ENCODE measurements around the gene EFNA5. TPM values are rescaled to one million over a fixed set of nuclear protein-coding genes. Genes with fewer than 3 reads are reported as not detected.

The EFNA5 gene
- total RNA-seq, result 9.2 TPM
- long read RNA-seq, partial matches to known transcripts, result 0 of 14 reads
- long read RNA-seq, other reads (novel, unspliced or antisense), result 14 of 14 reads

- peak; percentile 88 for DNase-seq (ENCODE audit: low spot score)
These were observed at the start of gene EFNA5 for GRCh38 chr5:107670932-107671741. EFNA5 (minus strand) TSS chr5:107670937.

- no peak for DNase-seq (ENCODE audit: low spot score)
These were observed 48.4 kb upstream of the EFNA5 start for GRCh38 chr5:107719034-107719606.

- DNase-seq (ENCODE audit: low spot score), result no peak
These were observed 47.1 kb upstream of the EFNA5 start for GRCh38 chr5:107717816-107718215.

- no peak for DNase-seq (ENCODE audit: low spot score)
These were observed 42.5 kb upstream of the EFNA5 start for GRCh38 chr5:107713228-107713627.

GRCh38 chr5:107712359-107712870, 41.7 kb upstream of the EFNA5 start:
- DNase-seq (ENCODE audit: low spot score), result no peak

GRCh38 chr5:107705402-107706014, 34.8 kb upstream of the EFNA5 start:
- no peak for DNase-seq (ENCODE audit: low spot score)

- DNase-seq (ENCODE audit: low spot score), result no peak
These were observed 34.1 kb upstream of the EFNA5 start for GRCh38 chr5:107704681-107705401.

- DNase-seq (ENCODE audit: low spot score), result no peak
These were observed 29.7 kb upstream of the EFNA5 start for GRCh38 chr5:107700481-107700880.

GRCh38 chr5:107699425-107699824, 28.7 kb upstream of the EFNA5 start:
- no peak for DNase-seq (ENCODE audit: low spot score)

GRCh38 chr5:107698286-107698685, 27.5 kb upstream of the EFNA5 start:
- no peak for DNase-seq (ENCODE audit: low spot score)

- DNase-seq (ENCODE audit: low spot score), result no peak
These were observed 25.8 kb upstream of the EFNA5 start for GRCh38 chr5:107696498-107696897.

GRCh38 chr5:107696080-107696479, 25.3 kb upstream of the EFNA5 start:
- no peak for DNase-seq (ENCODE audit: low spot score)

GRCh38 chr5:107687937-107688336, 17.2 kb upstream of the EFNA5 start:
- DNase-seq (ENCODE audit: low spot score), result no peak

- DNase-seq (ENCODE audit: low spot score), result no peak
These were observed 16.7 kb upstream of the EFNA5 start for GRCh38 chr5:107687404-107687803.

GRCh38 chr5:107682533-107682932, 11.8 kb upstream of the EFNA5 start:
- no peak for DNase-seq (ENCODE audit: low spot score)

- no peak for DNase-seq (ENCODE audit: low spot score)
These were observed 10.1 kb upstream of the EFNA5 start for GRCh38 chr5:107680799-107681198.

GRCh38 chr5:107680099-107680498, 9.4 kb upstream of the EFNA5 start:
- DNase-seq (ENCODE audit: low spot score), result no peak

- DNase-seq (ENCODE audit: low spot score), result no peak
These were observed 6.0 kb upstream of the EFNA5 start for GRCh38 chr5:107676702-107677101.

- no peak for DNase-seq (ENCODE audit: low spot score)
These were observed 4.5 kb upstream of the EFNA5 start for GRCh38 chr5:107675201-107675600.

GRCh38 chr5:107674655-107675054, 3.9 kb upstream of the EFNA5 start:
- no peak for DNase-seq (ENCODE audit: low spot score)

GRCh38 chr5:107673368-107674136, 2.8 kb upstream of the EFNA5 start:
- DNase-seq (ENCODE audit: low spot score), result no peak

All from mesenteric fat pad (tissue), 1 donor.